Duodenal mucosa (tissue), 2 donors: Measurements from ENCODE around the gene DBNDD2.

Experiments
- H3K27ac ChIP-seq: one replicate; pipeline ENCODE4 v1.7.0; 2013; ENCODE audit warnings: low read depth, low read length
- H3K27me3 ChIP-seq, 2 donors: one replicate each; pipeline ENCODE4 v1.7.0; 2013; ENCODE audit warnings: low read length in 2 of 2, control low read depth in 1 of 2; ENCODE audit not compliant: insufficient read depth in 2 of 2, control insufficient read depth in 1 of 2
- H3K36me3 ChIP-seq, 2 donors: one replicate each; pipeline ENCODE4 v1.7.0; 2013; ENCODE audit warnings: low read length in 2 of 2, control low read depth in 1 of 2; ENCODE audit not compliant: insufficient read depth in 2 of 2, control insufficient read depth in 1 of 2
- H3K4me1 ChIP-seq, 2 donors: one replicate each; pipeline ENCODE4 v1.7.0; 2013; ENCODE audit warnings: low read length in 2 of 2, control low read depth in 1 of 2; ENCODE audit not compliant: insufficient read depth in 2 of 2, control insufficient read depth in 1 of 2
- H3K4me3 ChIP-seq, 2 donors: one replicate each; pipeline ENCODE4 v1.7.0; 2013; ENCODE audit warnings: low read length in 2 of 2, low read depth in 1 of 2
- H3K9ac ChIP-seq, 2 donors: one replicate each; pipeline ENCODE4 v1.7.0; 2013; ENCODE audit warnings: low read length in 2 of 2, low read depth in 1 of 2
- H3K9me3 ChIP-seq, 2 donors: one replicate each; pipeline ENCODE4 v1.7.0; 2013; ENCODE audit warnings: low read length in 2 of 2, control low read depth in 1 of 2; ENCODE audit not compliant: control insufficient read depth in 1 of 2

Gene DBNDD2

GRCh38 chr20:45415822-45416637 lies 7.9 kb downstream of the DBNDD2 start, which contains the start of gene PIGT:
TSS of gene PIGT (plus strand) at chr20:45416141. CDS start at chr20:45416157, 16 bp downstream.
- peak within 1 kb of the TSS; percentile 58 for H3K27ac ChIP-seq
- H3K36me3 ChIP-seq: peaks cover 13 to 24% of the 10 kb centered on the region in 2 donors
- no peaks in the 10 kb centered on the region for H3K27me3 ChIP-seq
- H3K9me3 ChIP-seq: no peaks in the 10 kb centered on the region
- peak within 1 kb of the TSS; percentile 97 to 99 for H3K4me3 ChIP-seq
- peak within 1 kb of the TSS; percentile 88 to 95 for H3K9ac ChIP-seq
- peaks cover 61 to 64% of the 10 kb centered on the region in 2 donors for H3K4me1 ChIP-seq

- H3K27ac ChIP-seq: no peak overlapping the region
- H3K4me1 ChIP-seq: peaks cover 52 to 56% of the 10 kb centered on the region in 2 donors
- peaks cover 20 to 32% of the 10 kb centered on the region in 2 donors for H3K36me3 ChIP-seq
- H3K4me3 ChIP-seq: peak overlapping the region; percentile 97 to 99
- H3K9ac ChIP-seq: peak overlapping the region in 1 of 2 donors; percentile 88
- H3K27me3 ChIP-seq: no peaks in the 10 kb centered on the region
- H3K9me3 ChIP-seq: no peaks in the 10 kb centered on the region
Observed at GRCh38 chr20:45416917-45417316, 8.8 kb downstream of the DBNDD2 start.

- H3K36me3 ChIP-seq: peaks cover 31 to 49% of the 10 kb centered on the region in 2 donors
- H3K27ac ChIP-seq: peak overlapping the region; percentile 23
- H3K4me1 ChIP-seq: peaks cover 46 to 50% of the 10 kb centered on the region in 2 donors
- H3K4me3 ChIP-seq: no peak overlapping the region
- no peaks in the 10 kb centered on the region for H3K9me3 ChIP-seq
- peak overlapping the region; percentile 4 to 37 for H3K9ac ChIP-seq
- H3K27me3 ChIP-seq: no peaks in the 10 kb centered on the region
Observed at GRCh38 chr20:45419188-45420091, 11.4 kb downstream of the DBNDD2 start.

GRCh38 chr20:45420125-45420524 lies 12.0 kb downstream of the DBNDD2 start:
- Histone ChIP-seq H3K4me3 (no peak overlapping the region), H3K36me3 (peaks cover 33 to 53% of the 10 kb centered on the region in 2 donors), H3K9ac (peak overlapping the region in 1 of 2 donors; percentile 4), H3K9me3 (no peaks in the 10 kb centered on the region), H3K27ac (no peak overlapping the region), H3K4me1 (peaks cover 44 to 46% of the 10 kb centered on the region in 2 donors), H3K27me3 (no peaks in the 10 kb centered on the region)

- peaks cover 38 to 63% of the 10 kb centered on the region in 2 donors for H3K36me3 ChIP-seq
- no peak overlapping the region for H3K27ac ChIP-seq
- peaks cover 29 to 31% of the 10 kb centered on the region in 2 donors for H3K4me1 ChIP-seq
- no peaks in the 10 kb centered on the region for H3K9me3 ChIP-seq
- H3K27me3 ChIP-seq: no peaks in the 10 kb centered on the region
- no peak overlapping the region for H3K9ac ChIP-seq
- no peak overlapping the region for H3K4me3 ChIP-seq
Observed at GRCh38 chr20:45423700-45424099, 15.6 kb downstream of the DBNDD2 start.

GRCh38 chr20:45425561-45425960 lies 17.5 kb downstream of the DBNDD2 start:
- Histone ChIP-seq H3K4me3 (no peak overlapping the region), H3K36me3 (peaks cover 34 to 52% of the 10 kb centered on the region in 2 donors), H3K4me1 (peaks cover 12 to 16% of the 10 kb centered on the region in 2 donors), H3K27me3 (no peaks in the 10 kb centered on the region), H3K27ac (no peak overlapping the region), H3K9ac (no peak overlapping the region), H3K9me3 (no peaks in the 10 kb centered on the region)

- H3K4me1 ChIP-seq: peaks cover 11 to 16% of the 10 kb centered on the region in 2 donors
- H3K4me3 ChIP-seq: no peak overlapping the region
- H3K9me3 ChIP-seq: no peaks in the 10 kb centered on the region
- H3K9ac ChIP-seq: no peak overlapping the region
- no peaks in the 10 kb centered on the region for H3K27me3 ChIP-seq
- H3K27ac ChIP-seq: no peak overlapping the region
- peaks cover 25 to 43% of the 10 kb centered on the region in 2 donors for H3K36me3 ChIP-seq
Observed at GRCh38 chr20:45426320-45427016, 18.4 kb downstream of the DBNDD2 start.

- Histone ChIP-seq H3K9ac (peak overlapping the region in 1 of 2 donors; percentile 4), H3K27ac (no peak overlapping the region), H3K36me3 (peaks cover 20 to 34% of the 10 kb centered on the region in 2 donors), H3K9me3 (no peaks in the 10 kb centered on the region), H3K4me1 (peaks cover 11 to 16% of the 10 kb centered on the region in 2 donors), H3K27me3 (no peaks in the 10 kb centered on the region), H3K4me3 (no peak overlapping the region)
Observed at GRCh38 chr20:45427236-45428149, 19.4 kb downstream of the DBNDD2 start.

GRCh38 chr20:45429618-45430017 lies 21.5 kb downstream of the DBNDD2 start:
- Histone ChIP-seq H3K9ac (no peak overlapping the region), H3K27ac (no peak overlapping the region), H3K36me3 (peaks cover 10 to 19% of the 10 kb centered on the region in 2 donors), H3K4me1 (peaks cover 11 to 16% of the 10 kb centered on the region in 2 donors), H3K27me3 (no peaks in the 10 kb centered on the region), H3K9me3 (no peaks in the 10 kb centered on the region), H3K4me3 (no peak overlapping the region)
